ENCODE measurements around the gene FBXO46. TPM values are rescaled to one million over a fixed set of nuclear protein-coding genes. Genes with fewer than 3 reads are reported as not detected.

Gene FBXO46
- total and polyA plus RNA-seq, 2 of the 13 experiments (the other 11 are each of a cell fraction or from before 2014, with no cell fraction given), result 6.2 to 6.4 TPM

- TF ChIP-seq REL (CRISPR knock-in tag; conservative IDR thresholded peaks at IDR 0.05) (no peak), ARID4A (CRISPR knock-in tag; IDR thresholded peaks at IDR 0.05; ENCODE audit: borderline replicate concordance) (peak; percentile 97), SSRP1 (CRISPR knock-in tag; IDR thresholded peaks at IDR 0.05) (no peak), SOX5 (CRISPR knock-in tag; IDR thresholded peaks at IDR 0.05; ENCODE audit: borderline replicate concordance) (0 out of 2 replicates have a peak, but pooled peaks have one; percentile 5), MTF2 (CRISPR knock-in tag; IDR thresholded peaks at IDR 0.05; ENCODE audit: borderline replicate concordance) (no peak), STAT6 (CRISPR knock-in tag; IDR thresholded peaks at IDR 0.05; ENCODE audit: borderline replicate concordance) (0 out of 2 replicates have a peak, but pooled peaks have one; percentile 88), SIN3A (IDR thresholded peaks at IDR 0.05; ENCODE audit: borderline replicate concordance, low read depth, low read length) (0 out of 2 replicates have a peak, but pooled peaks have one; percentile 74), RFXAP (CRISPR knock-in tag; IDR thresholded peaks at IDR 0.05; ENCODE audit: borderline replicate concordance) (0 out of 2 replicates have a peak, but pooled peaks have one; percentile 60), ZNF230 (CRISPR knock-in tag; IDR thresholded peaks at IDR 0.05) (no peak), ARNTL (CRISPR knock-in tag; IDR thresholded peaks at IDR 0.05) (peak; percentile 46), ZNF407 (CRISPR knock-in tag; IDR thresholded peaks at IDR 0.05; ENCODE audit: not compliant biosample characterization) (peak; percentile 76), MZF1 (CRISPR knock-in tag; IDR thresholded peaks at IDR 0.05; ENCODE audit: borderline replicate concordance) (no peak)
Measured at GRCh38 chr19:45692187-45693105, 38.2 kb downstream of the FBXO46 start, which contains the start of gene QPCTL (continued).
